ENCODE data around the gene MSL1. TPM values are rescaled to one million over a fixed set of nuclear protein-coding genes. Genes with fewer than 3 reads are reported as not detected.

The MSL1 gene
- total and polyA plus RNA-seq, 2 of the 13 experiments (the other 11 are each of a cell fraction or from before 2014, with no cell fraction given): 63.8 to 88.5 TPM

GRCh38 chr17:40173091-40173777, 51.5 kb downstream of the MSL1 start (continued):
- TF ChIP-seq PBX2 (CRISPR knock-in tag; IDR thresholded peaks at IDR 0.05) (no peak), RORA (CRISPR knock-in tag; IDR thresholded peaks at IDR 0.05) (no peak), SNRNP70 (IDR thresholded peaks at IDR 0.05; ENCODE audit: low read depth, low read length) (no peak), TBP (CRISPR knock-in tag; IDR thresholded peaks at IDR 0.05) (0 out of 2 replicates have a peak, but pooled peaks have one; percentile 56), KLF11 (CRISPR knock-in tag; IDR thresholded peaks at IDR 0.05) (no peak), ZNF235 (CRISPR knock-in tag; IDR thresholded peaks at IDR 0.05; ENCODE audit: borderline replicate concordance) (no peak), ZNF207 (IDR thresholded peaks at IDR 0.05; ENCODE audit: borderline replicate concordance) (no peak), BRD4 (CRISPR knock-in tag; IDR thresholded peaks at IDR 0.05) (no peak), BCL3 (CRISPR knock-in tag; IDR thresholded peaks at IDR 0.05) (no peak), ZNF143 (CRISPR knock-in tag; IDR thresholded peaks at IDR 0.05) (no peak), XRCC5 (optimal IDR thresholded peaks at IDR 0.05; ENCODE audit: low read length) (no peak), DNMT3B (CRISPR knock-in tag; conservative IDR thresholded peaks at IDR 0.05) (no peak), MAZ (IDR thresholded peaks at IDR 0.05; ENCODE audit: borderline replicate concordance, low read depth, low read length) (no peak), MAZ (CRISPR knock-in tag; IDR thresholded peaks at IDR 0.05; ENCODE audit: low read depth) (no peak), KLF12 (CRISPR knock-in tag; IDR thresholded peaks at IDR 0.05; ENCODE audit: borderline replicate concordance) (0 out of 2 replicates have a peak, but pooled peaks have one; percentile 32), HNRNPLL (IDR thresholded peaks at IDR 0.05; ENCODE audit: low read depth, low read length, poor library complexity, severe bottlenecking) (no peak), FUBP1 (CRISPR knock-in tag; IDR thresholded peaks at IDR 0.05; ENCODE audit: borderline replicate concordance) (no peak), TMF1 (CRISPR knock-in tag; IDR thresholded peaks at IDR 0.05; ENCODE audit: low read depth) (no peak), TBL1XR1 (IDR thresholded peaks at IDR 0.05; ENCODE audit: borderline replicate concordance, low read length, partially characterized antibody) (no peak), HMG20B (CRISPR knock-in tag; conservative IDR thresholded peaks at IDR 0.05) (no peak), ZNF7 (CRISPR knock-in tag; IDR thresholded peaks at IDR 0.05) (no peak), SCMH1 (CRISPR knock-in tag; IDR thresholded peaks at IDR 0.05; ENCODE audit: borderline replicate concordance) (no peak), ZNF879 (CRISPR knock-in tag; IDR thresholded peaks at IDR 0.05) (no peak), KLF15 (CRISPR knock-in tag; IDR thresholded peaks at IDR 0.05; ENCODE audit: borderline replicate concordance) (no peak)
